ENCODE measurements around the gene CRLF2.
A peak's percentile ranks its signal among the peaks of the same experiment; 100 is the strongest.

- TF ChIP-seq CTCF (IDR thresholded peaks at IDR 0.05; ENCODE audit: low read length) (peak; percentile 80), EZH2 (IDR thresholded peaks at IDR 0.05; ENCODE audit: borderline replicate concordance, low read length) (no peak)
Measured at GRCh38 chrX:1246816-1247215, 34.4 kb upstream of the CRLF2 start.

Data from OCI-LY1 (cell line).